T1000 (cell line): ENCODE data around the gene SLC16A10.
"Not testable (repeated sequence)": the region's sequence is repeated elsewhere in the genome, so short reads cannot be mapped to it uniquely, and the experiment has no call there.

Experiments used
- DNase-seq: peaks from one replicate; lab custom pipeline; 2025; ENCODE audit warnings: mixed read lengths; lab: John Stamatoyannopoulos, UW

Gene SLC16A10

DNA sequence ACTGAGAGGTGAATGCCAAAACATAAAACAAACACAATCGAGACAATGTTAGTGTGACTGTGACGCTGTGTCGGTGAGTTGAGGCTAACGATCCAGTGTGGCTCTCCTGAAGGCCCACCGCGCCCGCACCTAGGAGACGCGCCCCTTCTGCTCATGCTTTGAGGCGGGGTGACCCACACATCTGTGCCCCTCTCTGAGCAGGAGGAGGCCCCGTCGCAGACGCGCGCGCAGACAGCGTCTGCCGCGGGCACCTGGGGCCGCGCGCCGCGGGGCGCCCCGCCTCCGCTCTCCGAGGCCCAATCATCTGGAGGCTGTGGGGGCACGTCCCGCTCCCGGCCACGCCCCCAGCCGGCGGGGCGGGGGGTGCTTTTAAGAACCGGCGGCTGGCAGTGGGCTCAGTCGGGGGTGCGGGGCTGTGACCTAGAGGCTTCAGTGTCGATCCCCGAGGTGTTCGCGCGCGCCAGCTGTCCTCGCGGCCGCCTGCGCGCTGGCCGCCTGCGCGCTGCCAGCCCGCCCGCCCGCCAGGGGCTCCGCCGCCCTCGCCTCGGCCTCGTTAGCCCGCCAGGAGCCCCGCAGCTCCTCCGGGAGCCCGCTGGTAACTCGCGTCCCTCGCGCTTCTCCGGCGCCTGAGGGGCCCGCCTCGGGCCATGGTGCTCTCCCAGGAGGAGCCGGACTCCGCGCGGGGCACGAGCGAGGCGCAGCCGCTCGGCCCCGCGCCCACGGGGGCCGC is at the start of gene SLC16A10:
SLC16A10 (plus strand) TSS at position 398 of the 730 bp plus-strand sequence; CDS start at position 648, 250 bp downstream.
- DNase-seq, result peak; percentile 72

- no peak for DNase-seq
These were observed 48.6 kb upstream of the SLC16A10 start for GRCh38 chr6:111038534-111039252.

DNA sequence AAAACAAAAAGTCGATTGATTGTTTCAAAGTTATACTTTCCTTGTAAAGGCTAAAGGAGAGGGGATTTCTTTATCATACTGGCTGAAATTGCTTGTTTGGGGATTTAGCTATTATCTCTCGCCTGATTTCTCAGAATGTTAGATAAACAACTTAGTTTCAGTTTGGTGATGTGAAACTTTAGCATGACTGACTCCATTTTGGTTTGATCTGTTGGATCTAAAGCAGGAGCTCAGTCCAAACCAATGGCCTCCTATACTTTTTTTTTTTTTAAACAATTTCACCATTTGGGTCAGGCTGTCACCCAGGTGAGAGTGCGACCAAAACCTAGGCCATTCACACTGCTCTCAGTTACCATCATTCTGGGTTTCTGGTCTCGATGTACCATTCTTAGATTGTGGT is 45.4 kb upstream of the SLC16A10 start:
- DNase-seq, result no peak

DNA sequence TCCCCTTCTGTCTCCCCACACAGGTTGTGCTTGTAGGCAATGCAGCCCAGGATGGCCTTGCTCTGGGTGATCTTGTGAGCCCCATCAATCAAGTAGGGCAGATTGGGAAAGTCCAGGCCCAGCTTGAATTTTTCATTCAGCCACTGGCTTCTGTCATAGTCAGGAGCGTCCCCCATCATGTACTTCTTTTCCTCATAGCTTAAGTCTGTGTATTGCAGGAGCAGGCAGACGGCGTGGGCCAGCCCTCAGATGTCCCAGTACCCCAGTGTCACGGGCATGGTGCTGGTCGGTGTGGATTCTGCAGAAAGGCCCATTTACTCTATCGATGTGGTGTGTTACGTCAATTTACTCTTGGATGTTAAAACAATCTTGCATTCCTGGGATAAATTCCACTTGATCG is 40.1 kb upstream of the SLC16A10 start:
- no peak for DNase-seq

DNA sequence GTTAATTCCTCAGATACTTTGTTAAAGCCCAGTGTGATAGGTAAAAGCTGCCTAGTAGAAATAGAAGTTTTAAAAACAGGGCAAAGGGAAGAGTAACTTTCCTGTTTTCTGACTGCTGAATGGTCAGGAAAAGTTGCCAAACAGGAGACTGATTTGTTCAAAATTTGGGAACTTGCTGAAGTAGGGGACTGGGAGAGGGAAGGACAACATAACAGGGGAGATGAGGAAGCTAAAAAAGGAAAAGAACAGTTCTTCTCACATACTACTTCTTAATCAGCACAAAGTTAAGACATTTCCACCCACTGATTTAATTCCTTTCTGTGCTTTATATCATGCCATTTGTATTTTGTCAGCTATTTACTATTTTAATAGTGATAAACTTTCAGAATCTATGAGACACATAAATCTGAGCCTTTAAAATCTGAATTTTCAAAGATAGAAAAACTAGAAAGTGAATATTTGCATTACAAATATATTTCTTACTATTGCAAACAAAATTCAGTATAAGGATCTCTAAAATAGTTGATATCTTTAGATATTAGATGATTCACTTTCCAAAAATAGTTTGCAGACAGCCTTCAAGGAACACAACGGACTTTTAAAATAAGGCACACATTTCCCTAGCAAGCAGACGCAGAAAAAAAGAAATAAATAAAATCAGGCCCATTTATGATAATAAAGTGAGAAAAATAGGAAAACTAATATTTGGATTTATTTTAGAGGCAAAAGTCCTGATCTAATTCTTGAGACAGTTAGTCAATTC is 36.9 kb upstream of the SLC16A10 start:
- DNase-seq, result no peak

- no peak for DNase-seq
These were observed 35.1 kb upstream of the SLC16A10 start for GRCh38 chr6:111052171-111052570.

DNA sequence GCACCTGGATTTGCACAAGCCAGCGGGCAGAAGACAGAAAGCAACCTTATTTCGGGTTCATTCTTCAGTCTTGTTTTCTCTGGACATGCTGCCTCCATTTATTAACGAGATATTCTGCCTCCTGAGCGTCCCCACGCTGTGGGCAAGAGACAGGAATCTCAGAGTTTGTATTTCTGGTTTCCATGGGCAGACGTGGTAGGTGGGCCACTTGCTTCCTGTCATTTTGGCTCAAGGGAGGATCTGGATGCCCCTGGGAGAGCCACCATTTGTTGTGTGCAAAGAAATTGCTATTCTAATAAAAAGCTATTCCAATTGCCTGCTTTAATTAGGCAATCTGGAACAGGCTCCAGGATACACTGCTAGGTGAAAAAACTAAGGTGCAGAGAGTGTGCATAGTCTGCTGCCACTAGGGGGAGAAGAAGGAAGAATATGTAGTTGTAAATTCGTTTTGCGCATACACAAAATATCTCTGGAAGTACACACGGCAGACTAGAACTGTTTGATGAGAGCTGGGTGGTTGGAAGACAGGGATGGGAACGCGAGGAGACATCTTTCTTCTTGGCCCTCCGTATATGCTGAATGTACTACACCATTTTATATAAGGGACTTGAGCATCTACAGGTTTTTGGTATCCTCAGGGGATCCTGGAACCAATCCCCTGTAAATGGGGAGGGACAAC is 30.1 kb upstream of the SLC16A10 start:
- DNase-seq, result no peak

- peak; percentile 12 for DNase-seq
These were observed 25.8 kb upstream of the SLC16A10 start for GRCh38 chr6:111061508-111061907.

- DNase-seq, result not testable (repeated sequence)
These were observed 25.3 kb upstream of the SLC16A10 start for GRCh38 chr6:111061985-111062384.

GRCh38 chr6:111062860-111063259 is 24.4 kb upstream of the SLC16A10 start:
- DNase-seq, result not testable (repeated sequence)

DNA sequence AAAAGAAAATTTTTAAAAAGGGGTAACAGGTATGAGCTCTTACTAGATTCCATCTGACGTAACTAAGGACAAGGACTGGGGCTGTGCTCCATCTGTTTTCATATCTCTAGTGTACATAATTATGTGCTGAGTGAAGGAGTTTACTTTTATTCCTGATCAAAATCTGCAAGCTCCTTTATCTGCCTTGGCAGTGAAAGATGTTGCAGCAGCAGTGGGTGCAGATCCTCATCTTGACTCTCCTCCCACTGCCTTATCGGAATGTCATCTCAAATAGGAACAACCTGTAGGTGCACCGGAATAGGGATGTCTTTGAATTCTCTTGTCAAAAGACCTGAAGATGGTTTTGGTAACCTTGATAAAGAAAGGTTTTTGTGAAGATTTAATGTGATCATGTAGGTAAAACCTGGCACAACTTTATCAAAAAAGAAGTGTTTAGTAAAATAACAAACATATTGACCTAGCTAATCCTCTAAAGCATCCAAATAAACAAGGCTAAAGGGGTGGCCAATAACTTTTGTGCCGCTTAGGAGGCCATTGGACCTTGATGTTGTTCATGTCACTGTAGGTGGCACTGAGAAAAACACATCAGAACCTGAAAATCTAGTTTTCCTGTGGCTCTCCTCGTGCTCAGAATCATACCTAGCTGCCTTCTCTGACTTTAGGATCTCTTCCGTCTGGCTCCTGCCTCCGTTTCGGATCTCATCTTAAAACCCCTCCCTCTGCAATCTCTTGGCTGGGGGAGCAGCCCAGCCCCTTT is 19.0 kb upstream of the SLC16A10 start:
- DNase-seq, result no peak

GRCh38 chr6:111068866-111069234 is 18.5 kb upstream of the SLC16A10 start:
- DNase-seq, result no peak

DNA sequence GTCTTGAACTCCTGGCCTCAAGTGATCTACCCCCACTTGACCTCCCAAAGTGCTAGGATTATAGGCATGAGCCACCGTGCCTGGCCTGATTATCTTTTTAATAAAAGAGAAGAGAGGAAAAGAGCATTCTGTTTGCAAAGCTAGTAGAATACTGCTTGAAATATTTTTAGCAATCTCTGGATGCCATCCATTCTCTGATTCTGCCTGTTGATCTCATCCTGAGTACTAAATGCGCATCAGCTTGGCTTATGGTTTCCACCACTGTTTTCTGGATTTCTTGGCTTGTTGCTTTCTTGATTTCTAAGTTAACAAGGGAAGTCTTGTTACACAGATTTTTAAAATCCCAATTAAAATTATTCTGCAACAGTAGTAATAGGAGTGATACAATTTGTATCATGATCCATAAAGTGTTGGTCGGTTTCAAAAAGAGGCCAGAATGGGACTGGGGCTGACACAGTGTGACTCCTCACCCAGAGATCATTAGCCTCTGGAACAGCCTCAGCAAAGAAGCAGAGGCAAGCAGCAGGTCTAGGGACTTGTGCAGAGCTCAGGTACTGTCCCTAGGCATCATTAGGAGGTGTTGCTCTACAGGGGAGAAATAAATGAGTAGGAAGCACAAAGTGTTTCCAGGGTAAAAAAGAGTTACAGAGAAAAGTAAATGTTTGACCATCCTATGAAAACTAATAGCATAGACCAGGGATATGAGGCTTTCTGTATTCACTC is 17.8 kb upstream of the SLC16A10 start:
- no peak for DNase-seq

GRCh38 chr6:111070105-111071005 is 16.9 kb upstream of the SLC16A10 start:
- DNase-seq, result no peak

DNA sequence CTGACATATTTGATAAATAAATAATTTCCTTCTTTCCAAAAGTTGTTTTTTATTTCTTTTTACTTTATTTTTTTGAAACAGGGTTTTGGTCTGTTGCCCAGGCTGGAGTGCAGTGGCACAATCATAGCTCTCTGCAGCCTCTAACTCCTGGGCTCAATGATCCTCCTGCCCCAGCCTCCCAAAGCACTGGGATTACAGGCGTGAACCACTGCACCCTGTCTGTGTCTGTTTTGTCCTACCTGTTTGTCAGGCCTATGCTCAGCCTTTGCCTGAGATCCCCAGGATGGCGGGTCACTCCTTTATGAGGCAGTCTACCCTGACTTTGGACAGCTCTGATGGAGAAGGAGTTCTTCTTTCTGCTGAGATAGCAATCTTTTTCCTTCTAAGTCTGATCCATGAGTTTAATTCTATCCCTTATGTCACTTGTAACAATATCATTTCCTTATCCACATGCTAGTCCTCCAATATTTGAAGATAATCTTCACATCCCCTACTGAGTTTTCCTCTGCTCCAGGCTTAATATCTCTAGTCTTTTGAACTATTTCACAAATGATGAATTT is 14.4 kb upstream of the SLC16A10 start:
- no peak for DNase-seq

DNA sequence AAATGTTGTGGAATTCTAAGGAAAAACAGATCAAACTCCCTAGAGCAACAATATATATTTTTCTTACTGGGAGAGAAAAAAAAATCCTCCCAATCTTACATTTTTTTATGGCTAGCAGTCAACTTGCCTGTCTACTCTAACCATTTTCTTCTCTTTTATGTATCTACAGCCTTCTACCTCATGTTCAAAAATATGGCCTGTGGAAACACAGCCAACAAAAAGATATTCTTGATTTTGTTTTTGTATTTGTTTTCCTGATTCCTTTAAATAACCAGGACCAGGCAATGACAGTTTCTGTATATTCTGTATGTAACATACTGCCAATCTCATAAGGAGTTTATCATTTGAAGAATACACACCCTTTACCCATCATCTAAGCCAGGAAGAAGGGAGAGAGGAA is 13.0 kb upstream of the SLC16A10 start:
- DNase-seq, result no peak

DNA sequence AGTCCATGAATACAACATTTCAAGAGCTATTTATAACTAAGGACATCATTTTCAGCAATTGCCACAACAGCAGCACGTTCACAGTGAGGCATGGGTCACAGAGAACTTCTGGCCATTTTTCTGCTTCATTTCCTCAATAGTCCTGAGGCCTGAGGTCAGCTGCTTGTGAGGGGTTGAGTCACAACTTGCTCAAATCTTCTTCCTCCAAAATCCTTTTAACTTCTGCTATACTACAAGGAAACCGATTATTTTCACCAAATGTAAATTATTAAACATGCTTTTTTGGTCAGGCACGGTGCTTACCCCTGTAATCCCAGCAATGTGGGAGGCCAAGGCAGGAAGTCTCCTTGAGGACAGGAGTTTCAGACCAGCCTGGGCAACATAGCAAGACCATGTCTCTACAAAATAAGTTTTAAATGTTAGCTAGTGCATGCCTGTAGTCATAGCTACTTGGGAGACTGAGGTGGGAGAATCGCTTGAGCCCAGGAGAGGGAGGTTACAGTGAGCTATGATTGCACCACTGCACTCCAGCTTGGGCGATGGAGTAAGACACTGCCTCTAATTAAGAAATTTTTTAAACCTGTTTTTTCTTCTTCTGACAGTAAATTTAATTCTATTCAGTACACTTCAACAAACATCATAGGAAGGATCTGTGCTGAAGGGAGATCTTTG is 11.1 kb upstream of the SLC16A10 start:
- no peak for DNase-seq

DNA sequence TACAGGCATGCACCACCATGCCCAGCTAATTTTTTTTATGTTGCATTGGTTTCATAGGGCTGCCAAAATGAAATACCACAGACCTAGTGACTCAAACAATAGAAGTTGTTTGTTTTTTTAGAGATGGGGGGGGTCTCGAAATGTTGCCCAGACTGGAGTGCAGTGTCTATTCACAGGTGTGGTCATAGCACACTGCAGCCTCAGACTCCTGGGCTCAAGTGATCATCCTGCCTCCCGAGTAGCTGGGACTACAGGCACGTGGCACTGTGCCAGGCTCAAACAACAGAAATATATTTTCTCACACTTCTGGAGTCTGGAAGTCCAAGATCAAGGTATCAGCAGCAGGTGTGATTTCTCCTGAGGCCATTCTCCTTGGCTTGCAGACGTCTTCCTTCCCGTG is 6.6 kb upstream of the SLC16A10 start:
- DNase-seq, result no peak

GRCh38 chr6:111086685-111087084 is 618 bp upstream of the SLC16A10 start:
- no peak for DNase-seq
